ENCODE measurements around the gene HIBADH.

The HIBADH gene

DNA sequence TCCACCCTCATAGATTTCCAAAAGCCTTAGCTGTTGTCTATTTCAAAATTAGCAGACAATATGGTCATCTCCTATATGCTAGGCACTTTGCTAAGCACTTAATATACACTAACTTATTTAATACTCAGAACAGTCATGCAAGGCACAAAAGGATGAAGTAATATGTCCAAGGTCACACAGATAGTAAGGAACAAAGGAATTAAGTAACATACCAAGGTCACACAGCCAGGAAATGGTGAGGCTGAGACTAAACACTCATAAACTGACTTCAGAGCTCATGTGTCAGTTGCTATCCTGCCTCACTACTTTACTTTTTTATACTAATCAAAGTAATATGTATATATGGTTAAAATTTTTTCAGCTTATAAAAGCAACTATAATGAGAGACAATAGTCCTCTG lies 23.6 kb upstream of the HIBADH start:
- TF ChIP-seq, protein P1, sequence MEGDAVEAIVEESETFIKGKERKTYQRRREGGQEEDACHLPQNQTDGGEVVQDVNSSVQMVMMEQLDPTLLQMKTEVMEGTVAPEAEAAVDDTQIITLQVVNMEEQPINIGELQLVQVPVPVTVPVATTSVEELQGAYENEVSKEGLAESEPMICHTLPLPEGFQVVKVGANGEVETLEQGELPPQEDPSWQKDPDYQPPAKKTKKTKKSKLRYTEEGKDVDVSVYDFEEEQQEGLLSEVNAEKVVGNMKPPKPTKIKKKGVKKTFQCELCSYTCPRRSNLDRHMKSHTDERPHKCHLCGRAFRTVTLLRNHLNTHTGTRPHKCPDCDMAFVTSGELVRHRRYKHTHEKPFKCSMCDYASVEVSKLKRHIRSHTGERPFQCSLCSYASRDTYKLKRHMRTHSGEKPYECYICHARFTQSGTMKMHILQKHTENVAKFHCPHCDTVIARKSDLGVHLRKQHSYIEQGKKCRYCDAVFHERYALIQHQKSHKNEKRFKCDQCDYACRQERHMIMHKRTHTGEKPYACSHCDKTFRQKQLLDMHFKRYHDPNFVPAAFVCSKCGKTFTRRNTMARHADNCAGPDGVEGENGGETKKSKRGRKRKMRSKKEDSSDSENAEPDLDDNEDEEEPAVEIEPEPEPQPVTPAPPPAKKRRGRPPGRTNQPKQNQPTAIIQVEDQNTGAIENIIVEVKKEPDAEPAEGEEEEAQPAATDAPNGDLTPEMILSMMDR (IDR thresholded peaks at IDR 0.05; ENCODE audit: insufficient read depth, low read length, missing control alignments): no peak
- no peak overlapping the region for H3K4me3 ChIP-seq (ENCODE audit: low read depth, low read length)
- POLR2A ChIA-PET: no interaction called here
- CTCF ChIA-PET: interaction anchor here (0.8 to 1.2 kb wide), 2 partner anchors 15 to 235 kb away, joined by 3 to 4 read pairs; no protein-coding TSS in a partner anchor
- no peak for DNase-seq (ENCODE audit: low read depth, low spot score)

DNA sequence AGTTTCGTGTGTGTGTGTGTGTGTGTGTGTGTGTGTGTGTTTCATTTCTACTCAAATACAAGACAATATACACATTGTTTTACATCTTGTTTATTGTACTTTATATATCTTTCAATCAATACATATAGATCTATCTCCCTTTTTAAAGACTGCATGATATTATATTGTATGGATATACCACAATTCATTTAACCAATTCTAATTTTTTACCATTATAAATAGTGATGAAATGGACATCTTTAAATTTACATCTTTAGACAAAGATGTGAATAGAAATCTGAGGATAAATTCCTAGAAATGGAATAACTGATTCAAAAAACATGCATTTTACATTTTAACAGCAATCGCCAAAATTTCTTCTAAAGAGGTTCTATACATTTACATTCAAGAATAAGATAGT lies 23.2 kb upstream of the HIBADH start:
- no peak overlapping the region for H3K4me3 ChIP-seq (ENCODE audit: low read depth, low read length)
- TF ChIP-seq, protein P1 (IDR thresholded peaks at IDR 0.05; ENCODE audit: insufficient read depth, low read length, missing control alignments): no peak
- CTCF ChIA-PET: no interaction called here
- DNase-seq (ENCODE audit: low read depth, low spot score): no peak
- POLR2A ChIA-PET: no interaction called here

DNA sequence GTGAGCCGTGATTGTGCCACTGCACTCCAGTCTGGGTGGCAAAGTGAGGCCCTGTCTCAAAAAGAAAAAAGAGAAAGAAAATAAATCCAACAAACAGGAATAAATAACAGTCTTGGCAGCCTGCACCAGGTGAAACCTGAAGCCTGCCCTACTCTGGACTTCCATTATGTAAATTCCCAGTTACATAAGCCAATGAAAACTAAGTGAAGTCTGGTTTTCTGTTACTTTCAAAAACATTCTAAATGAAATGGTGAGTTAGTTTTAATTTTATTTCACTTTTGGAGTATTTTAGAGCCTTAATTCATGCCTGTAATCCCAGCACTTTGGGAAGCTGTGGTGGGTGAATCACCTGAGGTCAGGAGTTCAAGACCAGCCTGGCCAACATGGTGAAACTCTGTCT lies 22.5 kb upstream of the HIBADH start:
- TF ChIP-seq, protein P1 (IDR thresholded peaks at IDR 0.05; ENCODE audit: insufficient read depth, low read length, missing control alignments): no peak
- ChIA-PET CTCF (interaction anchor here (0.7 kb wide), 1 partner anchor 276 kb away, joined by 3 read pairs; no protein-coding TSS in a partner anchor), POLR2A (no interaction called here)
- no peak for DNase-seq (ENCODE audit: low read depth, low spot score)
- no peak overlapping the region for H3K4me3 ChIP-seq (ENCODE audit: low read depth, low read length)

DNA sequence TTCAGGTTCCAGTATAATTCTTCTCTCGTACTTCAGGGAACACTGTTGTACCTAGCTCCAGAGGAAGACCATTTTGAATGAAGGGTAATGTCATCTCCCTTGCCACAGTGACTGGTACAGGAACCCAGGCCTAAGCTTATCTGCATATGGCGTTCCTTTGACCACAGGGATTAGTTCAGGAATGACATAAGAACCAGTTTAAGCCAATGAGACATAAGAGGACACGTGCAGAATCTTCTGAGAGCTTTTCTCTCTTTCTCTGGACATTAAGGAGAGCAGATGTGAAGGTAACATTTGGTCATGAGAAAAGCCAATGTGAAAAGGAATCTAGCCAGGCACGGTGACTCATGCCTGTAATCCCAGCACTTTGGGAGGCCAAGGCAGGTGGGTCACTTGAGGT lies 21.8 kb upstream of the HIBADH start:
- CTCF ChIA-PET: interaction anchor here (0.6 to 1.2 kb wide), 4 partner anchors 61 to 409 kb away, joined by 3 to 4 read pairs (median 4); no protein-coding TSS in a partner anchor
- TF ChIP-seq, protein P1 (IDR thresholded peaks at IDR 0.05; ENCODE audit: insufficient read depth, low read length, missing control alignments): no peak
- POLR2A ChIA-PET: no interaction called here
- H3K4me3 ChIP-seq (ENCODE audit: low read depth, low read length): no peak overlapping the region
- DNase-seq (ENCODE audit: low read depth, low spot score): no peak

DNA sequence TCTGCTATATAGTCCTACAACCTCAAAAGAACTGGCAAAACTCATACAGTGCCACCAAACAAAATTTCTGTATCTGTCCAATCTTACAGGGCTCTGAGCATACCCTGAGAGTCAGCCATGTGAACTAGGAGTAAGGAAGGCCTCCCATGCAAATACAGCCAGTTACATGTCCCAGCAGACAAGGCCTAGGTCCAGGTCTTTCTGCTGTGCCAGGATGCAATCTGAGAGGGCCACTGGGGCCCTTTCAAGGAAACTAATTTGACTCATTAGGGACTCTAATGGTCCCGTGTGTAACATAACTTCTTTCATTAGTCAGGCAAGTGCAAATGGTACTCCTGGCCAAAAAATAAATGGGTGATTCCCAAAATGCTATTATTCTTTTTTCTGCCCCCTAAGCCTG lies 17.9 kb upstream of the HIBADH start:
- POLR2A ChIA-PET: no interaction called here
- no peak for DNase-seq (ENCODE audit: low read depth, low spot score)
- TF ChIP-seq, protein P1 (IDR thresholded peaks at IDR 0.05; ENCODE audit: insufficient read depth, low read length, missing control alignments): no peak
- CTCF ChIA-PET: no interaction called here
- H3K4me3 ChIP-seq (ENCODE audit: low read depth, low read length): no peak overlapping the region

DNA sequence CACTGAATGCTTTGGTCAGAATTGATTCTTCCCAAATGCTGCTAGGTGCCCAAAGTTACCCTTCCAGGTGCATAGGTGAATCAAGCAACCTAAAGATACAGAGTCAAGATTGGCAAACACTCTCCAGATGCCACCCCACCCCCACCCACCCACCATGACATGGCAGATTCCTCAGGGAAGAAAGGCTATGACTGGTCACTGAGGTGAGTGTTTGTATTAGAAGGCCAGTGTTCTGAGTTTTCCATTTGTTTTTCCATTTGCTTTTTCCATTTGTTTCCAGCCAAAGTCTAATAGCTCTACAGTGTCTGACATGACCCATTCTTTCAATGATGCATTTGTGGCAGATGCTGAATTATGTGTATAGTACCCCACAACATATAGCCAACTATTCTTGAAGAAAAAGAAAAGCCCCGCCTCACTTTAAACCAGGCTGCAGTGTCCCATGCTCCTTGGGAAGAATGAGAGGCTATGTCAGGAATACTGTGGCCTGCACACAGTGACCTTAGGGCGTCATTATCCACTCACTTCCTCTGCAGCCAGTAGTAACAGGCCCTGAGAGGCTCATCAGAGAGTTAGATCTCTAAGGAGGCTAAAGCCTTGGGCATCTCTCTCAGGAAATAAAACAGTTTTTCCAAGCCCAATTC lies 16.1 kb upstream of the HIBADH start:
- TF ChIP-seq, protein P1 (IDR thresholded peaks at IDR 0.05; ENCODE audit: insufficient read depth, low read length, missing control alignments): no peak
- no peak overlapping the region for H3K4me3 ChIP-seq (ENCODE audit: low read depth, low read length)
- DNase-seq (ENCODE audit: low read depth, low spot score): no peak
- ChIA-PET CTCF (no interaction called here), POLR2A (interaction anchor here (1.4 kb wide), 1 partner anchor 16 kb away, joined by 12 read pairs; the partner anchor contains the start of gene HIBADH)
